ENCODE measurements around the gene CACNA1F. TPM values are rescaled to one million over a fixed set of nuclear protein-coding genes. Genes with fewer than 3 reads are reported as not detected.

CACNA1F gene
- total RNA-seq, 1 experiment from 2014 or later = not detected

DNA sequence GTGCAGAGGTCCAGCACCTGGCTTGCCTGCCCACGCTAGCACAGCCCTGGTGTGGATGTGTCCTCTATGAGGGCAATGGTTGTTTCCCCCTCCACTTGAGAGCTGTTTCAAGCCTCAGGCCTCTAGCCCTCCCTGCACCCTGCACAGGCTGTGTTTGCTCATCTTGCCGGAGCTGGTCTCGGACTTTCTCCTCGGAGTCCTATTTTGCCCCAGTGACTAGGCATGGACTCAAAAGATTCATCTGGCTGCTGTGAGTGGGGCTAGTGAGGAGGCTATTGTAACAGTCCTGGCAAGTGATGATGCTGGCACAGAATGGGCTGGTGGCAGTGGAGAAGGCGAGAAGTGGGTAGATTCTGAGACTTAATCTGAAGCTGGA lies 25.6 kb upstream of the CACNA1F start:
- BruUV-seq (replicated peaks) = no TSS peak

DNA sequence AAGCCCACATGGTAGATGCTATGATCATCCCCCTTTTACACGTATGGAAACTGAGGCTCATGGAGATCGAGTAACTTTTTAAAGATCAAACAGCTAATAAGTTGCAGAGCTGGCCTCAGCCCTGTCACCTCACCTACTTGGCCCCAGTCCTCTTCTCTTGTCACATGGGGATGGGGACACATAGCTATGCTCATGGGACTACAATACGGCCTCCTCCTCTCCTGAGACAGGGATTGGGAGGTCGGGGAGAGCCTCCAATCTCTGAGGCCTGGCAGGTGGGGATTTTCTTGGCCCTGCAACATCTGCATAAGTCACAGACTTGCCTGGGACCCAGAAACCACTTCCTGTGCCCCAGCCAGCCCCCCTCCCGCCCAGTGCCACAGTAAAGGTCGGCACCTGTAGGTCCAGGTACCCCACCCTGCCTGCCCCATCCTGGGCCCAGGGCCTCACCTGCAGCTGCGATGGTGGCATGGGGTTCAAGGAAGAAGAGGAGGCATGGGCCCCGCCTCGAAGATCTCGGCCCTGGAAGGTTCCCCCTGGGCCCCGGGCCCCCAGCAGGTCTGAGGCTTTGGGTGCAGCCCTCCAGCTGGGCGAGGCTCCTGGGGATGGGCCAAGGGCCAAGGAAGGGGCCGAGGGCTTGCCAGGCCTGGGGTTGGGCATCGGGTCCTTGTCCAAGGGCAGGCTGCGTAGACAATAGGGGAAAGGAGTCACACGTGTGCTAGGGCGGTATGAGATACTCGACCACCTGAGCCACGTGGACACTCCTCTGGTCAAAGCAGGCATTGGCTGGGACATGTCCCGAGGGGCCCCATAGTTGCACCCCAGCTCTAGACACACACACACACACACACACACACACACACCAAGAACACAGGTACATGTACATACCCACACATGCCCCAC lies 25.0 kb upstream of the CACNA1F start:
- DNase-seq = no peak
- no peak overlapping the region for H3K4me3 ChIP-seq
- H3K9me2 ChIP-seq (ENCODE audit: insufficient read depth) = no peaks in the 10 kb centered on the region
- H3K4me2 ChIP-seq = no peak overlapping the region
- ChIA-PET POLR2A (ENCODE audit: unreplicated experiment) (no interaction called here), CTCF (interaction anchor here (0.6 kb wide), 1 partner anchor 9 kb away, joined by 7 read pairs; no protein-coding TSS in a partner anchor)
- H3K27ac ChIP-seq = no peak overlapping the region
- TF ChIP-seq EZH2 (IDR thresholded peaks at IDR 0.05; ENCODE audit: low read depth) = no peak
- TF ChIP-seq, protein P1, sequence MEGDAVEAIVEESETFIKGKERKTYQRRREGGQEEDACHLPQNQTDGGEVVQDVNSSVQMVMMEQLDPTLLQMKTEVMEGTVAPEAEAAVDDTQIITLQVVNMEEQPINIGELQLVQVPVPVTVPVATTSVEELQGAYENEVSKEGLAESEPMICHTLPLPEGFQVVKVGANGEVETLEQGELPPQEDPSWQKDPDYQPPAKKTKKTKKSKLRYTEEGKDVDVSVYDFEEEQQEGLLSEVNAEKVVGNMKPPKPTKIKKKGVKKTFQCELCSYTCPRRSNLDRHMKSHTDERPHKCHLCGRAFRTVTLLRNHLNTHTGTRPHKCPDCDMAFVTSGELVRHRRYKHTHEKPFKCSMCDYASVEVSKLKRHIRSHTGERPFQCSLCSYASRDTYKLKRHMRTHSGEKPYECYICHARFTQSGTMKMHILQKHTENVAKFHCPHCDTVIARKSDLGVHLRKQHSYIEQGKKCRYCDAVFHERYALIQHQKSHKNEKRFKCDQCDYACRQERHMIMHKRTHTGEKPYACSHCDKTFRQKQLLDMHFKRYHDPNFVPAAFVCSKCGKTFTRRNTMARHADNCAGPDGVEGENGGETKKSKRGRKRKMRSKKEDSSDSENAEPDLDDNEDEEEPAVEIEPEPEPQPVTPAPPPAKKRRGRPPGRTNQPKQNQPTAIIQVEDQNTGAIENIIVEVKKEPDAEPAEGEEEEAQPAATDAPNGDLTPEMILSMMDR (conservative IDR thresholded peaks at IDR 0.05) = no peak
- no TSS peak for BruUV-seq (replicated peaks)
- H3K27me3 ChIP-seq (ENCODE audit: insufficient read depth, low read depth) = no peaks in the 10 kb centered on the region
- H3K9me3 ChIP-seq (ENCODE audit: insufficient read depth, low read depth) = no peaks in the 10 kb centered on the region
- intact Hi-C loops (cut with micrococcal nuclease; ENCODE audit: unreplicated experiment) = no loop called here
- no peaks in the 10 kb centered on the region for H3K4me1 ChIP-seq (replicated peaks; ENCODE audit: insufficient read depth)
- no peaks in the 10 kb centered on the region for H4K20me1 ChIP-seq (ENCODE audit: insufficient read depth)
- H2AFZ ChIP-seq = no peak overlapping the region
- no peaks in the 10 kb centered on the region for H3K79me2 ChIP-seq (ENCODE audit: low read depth)
- no peaks in the 10 kb centered on the region for H3F3A ChIP-seq (ENCODE audit: insufficient read depth, low read depth)
- no peaks in the 10 kb centered on the region for H3K36me3 ChIP-seq (ENCODE audit: low read depth)

More for the DNA sequence above, 25.6 kb upstream of the CACNA1F start:
- Histone ChIP-seq H3F3A (ENCODE audit: insufficient read depth, low read depth) (no peaks in the 10 kb centered on the region), H3K4me3 (no peak overlapping the region), H3K4me2 (no peak overlapping the region), H3K79me2 (ENCODE audit: low read depth) (no peaks in the 10 kb centered on the region), H4K20me1 (ENCODE audit: insufficient read depth) (no peaks in the 10 kb centered on the region), H3K4me1 (replicated peaks; ENCODE audit: insufficient read depth) (no peaks in the 10 kb centered on the region), H3K27ac (no peak overlapping the region), H3K9me2 (ENCODE audit: insufficient read depth) (no peaks in the 10 kb centered on the region), H2AFZ (no peak overlapping the region), H3K9me3 (ENCODE audit: insufficient read depth, low read depth) (no peaks in the 10 kb centered on the region), H3K36me3 (ENCODE audit: low read depth) (no peaks in the 10 kb centered on the region), H3K27me3 (ENCODE audit: insufficient read depth, low read depth) (no peaks in the 10 kb centered on the region)
- DNase-seq = no peak
- POLR2A ChIA-PET (ENCODE audit: unreplicated experiment) = no interaction called here
- no peak for TF ChIP-seq EZH2 (IDR thresholded peaks at IDR 0.05; ENCODE audit: low read depth)
- TF ChIP-seq, protein P1 (conservative IDR thresholded peaks at IDR 0.05) = no peak
- CTCF ChIA-PET = no interaction called here
- intact Hi-C loops (cut with micrococcal nuclease; ENCODE audit: unreplicated experiment) = no loop called here

DNA sequence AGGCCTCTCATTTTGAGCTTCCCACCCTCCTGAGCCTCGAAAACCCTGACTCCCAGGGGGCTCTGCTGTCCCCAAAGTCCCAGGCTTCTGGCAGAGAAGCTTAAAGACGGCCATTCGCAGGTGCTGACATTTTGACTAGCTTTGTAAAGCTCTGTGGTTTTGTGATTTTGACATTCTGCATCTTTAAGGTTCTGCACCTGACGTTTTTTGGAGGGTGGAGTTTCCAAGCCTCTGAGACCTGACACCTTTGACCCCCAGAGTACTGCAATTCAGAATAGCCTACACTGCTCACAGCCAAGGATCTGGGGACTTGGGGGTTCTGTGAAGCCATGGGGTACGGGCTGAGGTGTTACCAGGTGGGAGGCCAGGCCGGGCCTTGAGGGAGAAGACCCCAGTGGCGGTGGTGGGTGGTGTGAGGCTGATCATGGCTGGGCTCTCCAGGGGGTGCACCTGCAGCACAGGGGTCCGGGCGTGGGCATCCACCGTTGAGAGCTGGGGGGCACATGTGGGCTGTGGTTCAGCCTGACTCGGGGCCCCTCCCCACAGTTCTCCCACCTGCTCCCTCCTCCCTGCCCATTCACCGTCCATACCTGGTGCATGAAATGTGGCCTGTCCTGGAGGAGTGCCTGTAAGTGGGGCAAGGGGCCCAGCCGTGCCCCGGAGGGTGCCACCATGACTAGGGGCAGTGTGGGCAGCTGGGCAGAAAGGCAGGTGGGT lies 24.1 kb upstream of the CACNA1F start:
- H3K9me3 ChIP-seq (ENCODE audit: insufficient read depth, low read depth) = no peaks in the 10 kb centered on the region
- no peaks in the 10 kb centered on the region for H3K36me3 ChIP-seq (ENCODE audit: low read depth)
- no peaks in the 10 kb centered on the region for H4K20me1 ChIP-seq (ENCODE audit: insufficient read depth)
- DNase-seq = no peak
- ChIA-PET POLR2A (ENCODE audit: unreplicated experiment) (no interaction called here), CTCF (no interaction called here)
- no peaks in the 10 kb centered on the region for H3F3A ChIP-seq (ENCODE audit: insufficient read depth, low read depth)
- no peaks in the 10 kb centered on the region for H3K4me1 ChIP-seq (replicated peaks; ENCODE audit: insufficient read depth)
- no peak overlapping the region for H3K27ac ChIP-seq
- no peak overlapping the region for H3K4me3 ChIP-seq
- H3K9me2 ChIP-seq (ENCODE audit: insufficient read depth) = no peaks in the 10 kb centered on the region
- H3K27me3 ChIP-seq (ENCODE audit: insufficient read depth, low read depth) = no peaks in the 10 kb centered on the region
- H3K4me2 ChIP-seq = no peak overlapping the region
- H2AFZ ChIP-seq = no peak overlapping the region
- no TSS peak for BruUV-seq (replicated peaks)
- intact Hi-C loops (cut with micrococcal nuclease; ENCODE audit: unreplicated experiment) = no loop called here
- H3K79me2 ChIP-seq (ENCODE audit: low read depth) = no peaks in the 10 kb centered on the region
- TF ChIP-seq EZH2 (IDR thresholded peaks at IDR 0.05; ENCODE audit: low read depth) = no peak
- TF ChIP-seq, protein P1 (conservative IDR thresholded peaks at IDR 0.05) = no peak
